GM12878 (cell line): ENCODE measurements around the gene CAMK2D. TPM values are rescaled to one million over a fixed set of nuclear protein-coding genes. Genes with fewer than 3 reads are reported as not detected.

Source experiments
- ATAC-seq: fragments of 200-7000 bp; cut with Tn5 transposase; 3 replicates; pipeline ENCODE4 v1.9.1; 2020; ENCODE audit warnings: mild to moderate bottlenecking, moderate library complexity
- BruUV-seq: library from RNA; stranded (reverse); fragments of 400-500 nt; replicated peaks from 2 replicates; lab custom pipeline; 2021; lab: Mats Ljungman, UMichigan
- CTCF ChIA-PET: fragments of 300-600 bp; sonication (Branson Sonifier 250); formaldehyde crosslinking; extraction: SDS; loops from one replicate; lab custom pipeline; 2021; ENCODE audit warnings: inconsistent platforms; lab: Yijun Ruan, JAX
- POLR2A ChIA-PET: fragments of 350-600 bp; formaldehyde crosslinking; extraction: SDS; loops from one replicate; lab custom pipeline; 2021; ENCODE audit warnings: inconsistent platforms; lab: Charles Lee
- RAD21 ChIA-PET: fragments of 300-600 bp; sonication (Branson Sonifier 250); formaldehyde crosslinking; loops from one replicate; lab custom pipeline; 2023; ENCODE audit warnings: antibody characterized with exemption; ENCODE audit not compliant: unreplicated experiment; lab: Charles Lee
- SMC1A ChIA-PET: fragments of 300-600 bp; sonication (Branson Sonifier 250); formaldehyde crosslinking; loops from one replicate; lab custom pipeline; 2023; ENCODE audit not compliant: unreplicated experiment, uncharacterized antibody; lab: Charles Lee
- DNase-seq: peaks from one replicate; pipeline ENCODE4 v3.0.0-alpha.2; 2011; ENCODE audit warnings: low read depth, low spot score
- FAIRE-seq: peaks from 3 replicates; lab custom pipeline; 2011; peaks lifted over from hg19 to GRCh38; lab: Jason Lieb, UNC
- H2AFZ ChIP-seq: 2 replicates; pipeline ENCODE4 v1.6.0; 2011; ENCODE audit warnings: low read depth, low read length, control low read depth; ENCODE audit not compliant: control insufficient read depth
- H3K27ac ChIP-seq: 2 replicates; pipeline ENCODE4 v1.5.1; 2011; ENCODE audit warnings: control low read depth; ENCODE audit not compliant: control insufficient read depth, insufficient read depth
- H3K27me3 ChIP-seq, 2 experiments: replicated peaks in 1 of 2; 2 replicates each; pipeline versions ENCODE4 v1.6.0 to v1.6.1; 2011; ENCODE audit warnings: low read length in 1 of 2; ENCODE audit not compliant: control insufficient read depth in 2 of 2, insufficient read depth in 2 of 2
- H3K36me3 ChIP-seq, 2 experiments: 2 replicates each; pipeline ENCODE4 v1.5.1; 2011; ENCODE audit warnings: low read length in 1 of 2; ENCODE audit not compliant: control insufficient read depth in 2 of 2, insufficient read depth in 2 of 2
- H3K4me1 ChIP-seq: 2 replicates; pipeline ENCODE4 v1.6.1; 2011; ENCODE audit warnings: mild to moderate bottlenecking, low read length, moderate library complexity, mixed read lengths; ENCODE audit not compliant: control insufficient read depth, insufficient read depth
- H3K4me2 ChIP-seq: 2 replicates; pipeline ENCODE4 v1.6.0; 2011; ENCODE audit warnings: control low read depth; ENCODE audit not compliant: control insufficient read depth, insufficient read depth
- H3K4me3 ChIP-seq: fragments of 200-600 bp; sonication (generic); 2 replicates; pipeline ENCODE4 v1.5.1; 2016
- H3K79me2 ChIP-seq: 2 replicates; pipeline ENCODE4 v1.6.0; 2011; ENCODE audit warnings: low read length; ENCODE audit not compliant: control insufficient read depth, insufficient read depth
- H3K9ac ChIP-seq: 2 replicates; pipeline ENCODE4 v1.8.0; 2011; ENCODE audit warnings: low read length, control low read depth, mixed read lengths; ENCODE audit not compliant: control insufficient read depth, insufficient read depth
- H3K9me3 ChIP-seq: replicated peaks from 3 replicates; pipeline ENCODE4 v1.5.1; 2011; ENCODE audit warnings: mild to moderate bottlenecking, low read length; ENCODE audit not compliant: control insufficient read depth, insufficient read depth
- H4K20me1 ChIP-seq: 2 replicates; pipeline ENCODE4 v1.6.0; 2011; ENCODE audit not compliant: control insufficient read depth, insufficient read depth
- BACH1 ChIP-seq: fragments of 450-650 bp; IDR thresholded peaks from 2 replicates; pipeline ENCODE4 v1.6.1; 2017; ENCODE audit warnings: mild to moderate bottlenecking, borderline replicate concordance
- MTA2 ChIP-seq: fragments of 450-650 bp; IDR thresholded peaks from 2 replicates; pipeline ENCODE4 v1.6.1; 2016; ENCODE audit warnings: low read depth, mild to moderate bottlenecking, moderate library complexity
- SMC3 ChIP-seq: IDR thresholded peaks from 2 replicates; pipeline ENCODE4 v1.6.1; 2011; ENCODE audit warnings: low read length, improper control_type of control experiment, borderline replicate concordance
- STAT3 ChIP-seq: IDR thresholded peaks from 2 replicates; pipeline ENCODE4 v1.6.1; 2011; ENCODE audit warnings: low read depth, low read length, improper control_type of control experiment
- WGBS: methylation state at CpG from one replicate; pipeline ENCODE4 v1.1.6; 2016; ENCODE audit warnings: low lambda C conversion rate; ENCODE audit not compliant: insufficient replicate concordance, insufficient coverage; ENCODE audit errors: missing lambda C conversion rate; 5-methylcytosine and 5-hydroxymethylcytosine counted together
- in situ Hi-C: fragments of 300-500 bp; cut with MboI; formaldehyde crosslinking; loops from 9 replicates; pipeline ENCODE4 v1.14.3; 2018; ENCODE audit warnings: mixed read lengths
- intact Hi-C: fragments of 100-400 bp; cut with micrococcal nuclease; formaldehyde crosslinking; loops from one replicate; pipeline ENCODE4 v1.14.2; 2022; ENCODE audit not compliant: unreplicated experiment
- polyA plus RNA-seq, 11 experiments: library from polyadenylated mRNA; depleted of rRNA in 4 of 11; unstranded in 6 of 11; stranded (reverse) in 5 of 11; fragments of >200 nt; fragmentation: Nextera tagmentation in 4 of 11; fragmentation: Illumina TruSeq in 1 of 11; extraction: Ambion mirVana in 4 of 11; extraction: Trizol in 1 of 11; gene quantifications; 1 replicate in 1 of 11; 2 replicates in 10 of 11; pipeline versions ENCODE4 v1.2.1 to v1.2.3, GENCODE V29; 2011 to 2016; ENCODE audit warnings: inconsistent platforms in 2 of 11, missing spikeins in 2 of 11, low read depth in 1 of 11
- total RNA-seq, 4 experiments: library from RNA; depleted of rRNA in 3 of 4; stranded (reverse); fragments of >200 nt in 3 of 4; fragmentation: Illumina TruSeq in 1 of 4; extraction: Trizol in 1 of 4; gene quantifications; 2 replicates each; pipeline versions ENCODE4 v1.2.1 to v1.2.3, GENCODE V29; 2013 to 2021
- TF ChIP-seq, protein P1 (sequence below): IDR thresholded peaks from 2 replicates; pipeline ENCODE4 v1.6.1; 2011; ENCODE audit warnings: borderline replicate concordance, low read depth, mild to moderate bottlenecking, moderate library complexity, mixed read lengths, low read length; ENCODE audit not compliant: insufficient read depth; ENCODE audit errors: extremely low read length

Gene CAMK2D
- total and polyA plus RNA-seq, 10 of the 15 experiments (the other 5 are each of a cell fraction or from before 2014, with no cell fraction given) = 6.9 to 88.5 (median 12.9) TPM

- Histone ChIP-seq H3K79me2 (no peaks in the 10 kb centered on the region), H3K27ac (no peak overlapping the region), H3K9ac (no peak overlapping the region), H3K9me3 (no peaks in the 10 kb centered on the region), H3K4me3 (no peak overlapping the region), H3K4me2 (no peak overlapping the region), H4K20me1 (no peaks in the 10 kb centered on the region), H3K4me1 (peaks cover 12% of the 10 kb centered on the region), H3K27me3 (no peaks in the 10 kb centered on the region), H3K36me3 (peaks cover 3 to 4% of the 10 kb centered on the region in 2 experiments; a peak in 3 of 4 replicates), H2AFZ (no peak overlapping the region)
- SMC1A ChIA-PET = interaction anchor here (0.6 to 2.1 kb wide), 4 partner anchors 9 to 40 kb away, joined by 3 to 5 read pairs (median 3); no protein-coding TSS in a partner anchor
- CTCF ChIA-PET = interaction anchor here (1.0 to 1.4 kb wide), 2 partner anchors 10 to 22 kb away, joined by 4 to 5 read pairs; no protein-coding TSS in a partner anchor
- WGBS = 93% methylated on average over 2 of the region's 2 CpGs
- POLR2A ChIA-PET = no interaction called here
- intact Hi-C loops = loop anchor here (5.0 kb wide), 1 partner anchor 133 kb away; no protein-coding TSS in a partner anchor
- no peak for FAIRE-seq
- ATAC-seq = no peak
- in situ Hi-C loops = no loop called here
- DNase-seq = no peak
- RAD21 ChIA-PET = interaction anchor here (0.7 to 1.6 kb wide), 2 partner anchors 15 to 22 kb away, joined by 3 read pairs; no protein-coding TSS in a partner anchor
- no TSS peak for BruUV-seq
- TF ChIP-seq, protein P1, sequence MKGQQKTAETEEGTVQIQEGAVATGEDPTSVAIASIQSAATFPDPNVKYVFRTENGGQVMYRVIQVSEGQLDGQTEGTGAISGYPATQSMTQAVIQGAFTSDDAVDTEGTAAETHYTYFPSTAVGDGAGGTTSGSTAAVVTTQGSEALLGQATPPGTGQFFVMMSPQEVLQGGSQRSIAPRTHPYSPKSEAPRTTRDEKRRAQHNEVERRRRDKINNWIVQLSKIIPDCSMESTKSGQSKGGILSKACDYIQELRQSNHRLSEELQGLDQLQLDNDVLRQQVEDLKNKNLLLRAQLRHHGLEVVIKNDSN = no peak
- no peak for TF ChIP-seq SMC3
- TF ChIP-seq BACH1 = no peak
- peak; percentile 36; the same call in 1 of the 2 replicates for TF ChIP-seq MTA2
- TF ChIP-seq STAT3 = no peak
Measured at GRCh38 chr4:113525521-113525920, 236.0 kb downstream of the CAMK2D start.
